GM12878 (cell line): ENCODE data around the gene MEF2D. TPM values are rescaled to one million over a fixed set of nuclear protein-coding genes. Genes with fewer than 3 reads are reported as not detected.

Experiments
- CTCF ChIP-seq, 3 experiments: IDR thresholded peaks in 2 of 3; conservative IDR thresholded peaks in 1 of 3; 2 replicates each; pipeline ENCODE4 v1.5.1; 2011; ENCODE audit warnings: low read depth in 3 of 3, low read length in 3 of 3, mild to moderate bottlenecking in 3 of 3, control low read depth in 2 of 3, moderate library complexity in 2 of 3, inconsistent platforms in 1 of 3, mixed read lengths in 1 of 3; ENCODE audit not compliant: control insufficient read depth in 2 of 3, insufficient read depth in 1 of 3; ENCODE audit errors: extremely low read depth in 1 of 3
- DPF2 ChIP-seq: fragments of 450-650 bp; IDR thresholded peaks from 2 replicates; pipeline ENCODE4 v1.6.1; 2017; ENCODE audit warnings: mild to moderate bottlenecking
- FOXM1 ChIP-seq: IDR thresholded peaks from 2 replicates; pipeline ENCODE4 v1.6.1; 2012; ENCODE audit warnings: low read depth, mild to moderate bottlenecking, inconsistent platforms, low read length, moderate library complexity
- PBX3 ChIP-seq: IDR thresholded peaks from 2 replicates; pipeline ENCODE4 v1.6.1; 2011; ENCODE audit warnings: mild to moderate bottlenecking, low read depth, low read length, moderate library complexity; ENCODE audit not compliant: insufficient replicate concordance
- SIX5 ChIP-seq: IDR thresholded peaks from 2 replicates; pipeline ENCODE4 v1.6.1; 2011; ENCODE audit warnings: mild to moderate bottlenecking, low read depth, low read length, moderate library complexity; ENCODE audit not compliant: severe bottlenecking
- SRF ChIP-seq, 2 experiments: IDR thresholded peaks; 2 replicates each; pipeline ENCODE4 v1.6.1; 2011; ENCODE audit warnings: low read depth in 2 of 2, low read length in 2 of 2, mild to moderate bottlenecking in 1 of 2, moderate library complexity in 1 of 2
- TBL1XR1 ChIP-seq: IDR thresholded peaks from 2 replicates; pipeline ENCODE4 v1.6.1; 2012; ENCODE audit warnings: low read depth, low read length, improper control_type of control experiment
- TCF3 ChIP-seq: IDR thresholded peaks from 2 replicates; pipeline ENCODE4 v1.6.1; 2012; ENCODE audit warnings: low read depth, mild to moderate bottlenecking, low read length, borderline replicate concordance; ENCODE audit not compliant: insufficient read depth
- ZNF207 ChIP-seq: fragments of 450-650 bp; IDR thresholded peaks from 2 replicates; pipeline ENCODE4 v1.6.1; 2014; ENCODE audit warnings: antibody characterized with exemption, mild to moderate bottlenecking, borderline replicate concordance
- polyA plus RNA-seq, 11 experiments: library from polyadenylated mRNA; depleted of rRNA in 4 of 11; unstranded in 6 of 11; stranded (reverse) in 5 of 11; fragments of >200 nt; fragmentation: Nextera tagmentation in 4 of 11; fragmentation: Illumina TruSeq in 1 of 11; extraction: Ambion mirVana in 4 of 11; extraction: Trizol in 1 of 11; gene quantifications; 1 replicate in 1 of 11; 2 replicates in 10 of 11; pipeline versions ENCODE4 v1.2.1 to v1.2.3, GENCODE V29; 2011 to 2016; ENCODE audit warnings: inconsistent platforms in 2 of 11, missing spikeins in 2 of 11, low read depth in 1 of 11
- total RNA-seq, 4 experiments: library from RNA; depleted of rRNA in 3 of 4; stranded (reverse); fragments of >200 nt in 3 of 4; fragmentation: Illumina TruSeq in 1 of 4; extraction: Trizol in 1 of 4; gene quantifications; 2 replicates each; pipeline versions ENCODE4 v1.2.1 to v1.2.3, GENCODE V29; 2013 to 2021

The MEF2D gene
- total and polyA plus RNA-seq, 10 of the 15 experiments (the other 5 are each of a cell fraction or from before 2014, with no cell fraction given) = 0.61 to 53.0 (median 15.2) TPM

- TF ChIP-seq CTCF (IDR thresholded peaks at IDR 0.05 in 2 of 3, conservative IDR thresholded peaks at IDR 0.05 in 1 of 3; ENCODE audit: control insufficient read depth in 2 of 3, extremely low read depth in 1 of 3, insufficient read depth in 1 of 3, low read depth in 3 of 3, low read length in 3 of 3) = no peak
- TF ChIP-seq PBX3 = no peak
- TF ChIP-seq DPF2 = no peak
- no peak for TF ChIP-seq TBL1XR1
- no peak for TF ChIP-seq SIX5
- TF ChIP-seq TCF3 = no peak
- no peak for TF ChIP-seq FOXM1
- TF ChIP-seq SRF (IDR thresholded peaks at IDR 0.05; ENCODE audit: low read depth in 2 of 2, low read length in 2 of 2) = no peak
- no peak for TF ChIP-seq ZNF207
- TF ChIP-seq, all 136 proteins: peak for 0
Measured at GRCh38 chr1:156517748-156518147, 17.2 kb upstream of the MEF2D start (continued).
